Measurements from ENCODE around the gene ZNF782.
A peak's percentile ranks its signal among the peaks of the same experiment; 100 is the strongest.

- TF ChIP-seq, protein P1, sequence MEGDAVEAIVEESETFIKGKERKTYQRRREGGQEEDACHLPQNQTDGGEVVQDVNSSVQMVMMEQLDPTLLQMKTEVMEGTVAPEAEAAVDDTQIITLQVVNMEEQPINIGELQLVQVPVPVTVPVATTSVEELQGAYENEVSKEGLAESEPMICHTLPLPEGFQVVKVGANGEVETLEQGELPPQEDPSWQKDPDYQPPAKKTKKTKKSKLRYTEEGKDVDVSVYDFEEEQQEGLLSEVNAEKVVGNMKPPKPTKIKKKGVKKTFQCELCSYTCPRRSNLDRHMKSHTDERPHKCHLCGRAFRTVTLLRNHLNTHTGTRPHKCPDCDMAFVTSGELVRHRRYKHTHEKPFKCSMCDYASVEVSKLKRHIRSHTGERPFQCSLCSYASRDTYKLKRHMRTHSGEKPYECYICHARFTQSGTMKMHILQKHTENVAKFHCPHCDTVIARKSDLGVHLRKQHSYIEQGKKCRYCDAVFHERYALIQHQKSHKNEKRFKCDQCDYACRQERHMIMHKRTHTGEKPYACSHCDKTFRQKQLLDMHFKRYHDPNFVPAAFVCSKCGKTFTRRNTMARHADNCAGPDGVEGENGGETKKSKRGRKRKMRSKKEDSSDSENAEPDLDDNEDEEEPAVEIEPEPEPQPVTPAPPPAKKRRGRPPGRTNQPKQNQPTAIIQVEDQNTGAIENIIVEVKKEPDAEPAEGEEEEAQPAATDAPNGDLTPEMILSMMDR (IDR thresholded peaks at IDR 0.05; ENCODE audit: extremely low read depth in 1 of 2, insufficient read depth in 1 of 2, low read depth in 1 of 2, low read length in 2 of 2): no peak
- TF ChIP-seq POLR2AphosphoS5 (IDR thresholded peaks at IDR 0.05; ENCODE audit: insufficient read depth, low read depth, low read length): peak; percentile 21
- TF ChIP-seq POLR2A (IDR thresholded peaks at IDR 0.05; ENCODE audit: low read depth, low read length): no peak
- no peak for TF ChIP-seq MYC (IDR thresholded peaks at IDR 0.05; ENCODE audit: low read depth, low read length)
- peak; percentile 53 for TF ChIP-seq MAX (IDR thresholded peaks at IDR 0.05; ENCODE audit: insufficient read depth, insufficient read length)
These were observed at the start of gene ZNF782 for GRCh38 chr9:96853781-96854650.
